HepG2 (cell line): Measurements from ENCODE around the gene ZNF526. TPM values are rescaled to one million over a fixed set of nuclear protein-coding genes. Genes with fewer than 3 reads are reported as not detected.

Experiments used
- CHD2 ChIP-seq: IDR thresholded peaks from 2 replicates; pipeline ENCODE4 v1.6.1; 2011; ENCODE audit warnings: low read depth, low read length, improper control_type of control experiment
- GMEB1 ChIP-seq: sonication (generic); formaldehyde crosslinking; IDR thresholded peaks from 2 replicates; pipeline ENCODE4 v1.5.1; 2020; ENCODE audit warnings: missing genetic modification reagents, mild to moderate bottlenecking, borderline replicate concordance
- HNRNPK ChIP-seq: fragments of 200-400 bp; formaldehyde crosslinking; IDR thresholded peaks from 2 replicates; pipeline ENCODE4 v1.6.1; 2018; ENCODE audit warnings: low read length, low read depth, moderate library complexity, mild to moderate bottlenecking; ENCODE audit not compliant: poor library complexity, severe bottlenecking
- IKZF1 ChIP-seq: fragments of 450-650 bp; IDR thresholded peaks from 2 replicates; pipeline ENCODE4 v1.7.1; 2016
- PCBP1 ChIP-seq: fragments of 200-400 bp; formaldehyde crosslinking; IDR thresholded peaks from 2 replicates; pipeline ENCODE4 v1.6.1; 2017; ENCODE audit warnings: mild to moderate bottlenecking, low read depth, low read length, borderline replicate concordance
- SMARCC2 ChIP-seq: fragments of 450-650 bp; IDR thresholded peaks from 2 replicates; pipeline ENCODE4 v1.6.1; 2017; ENCODE audit warnings: antibody characterized with exemption, mild to moderate bottlenecking
- SP2 ChIP-seq: sonication (generic); formaldehyde crosslinking; IDR thresholded peaks from 2 replicates; pipeline ENCODE4 v1.5.1; 2020; ENCODE audit warnings: mild to moderate bottlenecking, missing genetic modification reagents
- TAF1 ChIP-seq: sonication (generic); formaldehyde crosslinking; IDR thresholded peaks from 2 replicates; pipeline ENCODE4 v1.4.0; 2020; ENCODE audit warnings: missing genetic modification reagents
- TRIM24 ChIP-seq: sonication (generic); formaldehyde crosslinking; IDR thresholded peaks from 2 replicates; pipeline ENCODE4 v1.8.0; 2022; ENCODE audit warnings: mild to moderate bottlenecking, missing genetic modification reagents
- ZBTB10 ChIP-seq: sonication (generic); formaldehyde crosslinking; IDR thresholded peaks from 2 replicates; pipeline ENCODE4 v1.4.0; 2020; ENCODE audit warnings: missing genetic modification reagents, borderline replicate concordance
- ZFP91 ChIP-seq: sonication (generic); formaldehyde crosslinking; IDR thresholded peaks from 2 replicates; pipeline ENCODE4 v1.9.0; 2022; ENCODE audit warnings: missing genetic modification reagents, mild to moderate bottlenecking, borderline replicate concordance
- ZFYVE20 ChIP-seq: sonication (generic); formaldehyde crosslinking; IDR thresholded peaks from 2 replicates; pipeline ENCODE4 v1.8.0; 2023; ENCODE audit warnings: low read depth, mild to moderate bottlenecking, moderate library complexity, missing genetic modification reagents, borderline replicate concordance
- ZHX1 ChIP-seq: sonication (generic); formaldehyde crosslinking; IDR thresholded peaks from 2 replicates; pipeline ENCODE4 v1.8.1; 2022; ENCODE audit warnings: low read depth, mild to moderate bottlenecking, missing genetic modification reagents
- ZNF160 ChIP-seq: sonication (generic); formaldehyde crosslinking; IDR thresholded peaks from 2 replicates; pipeline ENCODE4 v1.8.0; 2022; ENCODE audit warnings: mild to moderate bottlenecking, inconsistent platforms, missing genetic modification reagents
- ZNF720 ChIP-seq: sonication (generic); formaldehyde crosslinking; IDR thresholded peaks from 2 replicates; pipeline ENCODE4 v1.4.0; 2020; ENCODE audit warnings: missing genetic modification reagents
- polyA plus RNA-seq, 8 experiments: library from polyadenylated mRNA; depleted of rRNA in 3 of 8; stranded (reverse) in 7 of 8; unstranded in 1 of 8; fragments of >200 nt; fragmentation: Illumina TruSeq in 4 of 8; extraction: Trizol in 4 of 8; gene quantifications; 2 replicates each; pipeline versions ENCODE4 v1.2.1 to v1.2.3, GENCODE V29; 2011 to 2016; ENCODE audit warnings: low read depth in 4 of 8, missing spikeins in 1 of 8, mixed read lengths in 1 of 8; ENCODE audit not compliant: insufficient read depth in 1 of 8
- total RNA-seq, 5 experiments: library from RNA; depleted of rRNA; stranded (reverse); fragments of >200 nt; fragmentation: Illumina TruSeq; extraction: Trizol; gene quantifications; 2 replicates each; pipeline ENCODE4 v1.2.3, GENCODE V29; 2016; ENCODE audit warnings: low read depth in 1 of 5

The ZNF526 gene
- total and polyA plus RNA-seq, 2 of the 13 experiments (the other 11 are each of a cell fraction or from before 2014, with no cell fraction given) = 3.3 to 8.4 TPM

GRCh38 chr19:42217520-42218437, 2.3 kb upstream of the ZNF526 start, which contains the start of gene DEDD2 (continued):
- TF ChIP-seq HNRNPK = no peak
- TF ChIP-seq ZNF160 (CRISPR knock-in tag) = no peak
- TF ChIP-seq IKZF1 = no peak
- TF ChIP-seq ZHX1 (CRISPR knock-in tag) = 0 out of 2 replicates have a peak, but pooled peaks have one; percentile 12
- TF ChIP-seq ZFYVE20 (CRISPR knock-in tag) = no peak
- no peak for TF ChIP-seq SP2 (CRISPR knock-in tag)
- TF ChIP-seq PCBP1 = peak; percentile 18; the same call in 1 of the 2 replicates
- no peak for TF ChIP-seq ZNF720 (CRISPR knock-in tag)
- no peak for TF ChIP-seq CHD2
- peak; percentile 12; the same call in 1 of the 2 replicates for TF ChIP-seq ZFP91 (CRISPR knock-in tag)
- peak; percentile 64; the same call in 1 of the 2 replicates for TF ChIP-seq GMEB1 (CRISPR knock-in tag)
- no peak for TF ChIP-seq TRIM24 (CRISPR knock-in tag)
- TF ChIP-seq ZBTB10 = no peak
- TF ChIP-seq TAF1 (CRISPR knock-in tag) = peak; percentile 61; the same call in 1 of the 2 replicates
- no peak for TF ChIP-seq SMARCC2
